Sigmoid colon (tissue), 7 donors: ENCODE measurements around the gene ARSH. TPM values are rescaled to one million over a fixed set of nuclear protein-coding genes. Genes with fewer than 3 reads are reported as not detected.
"Not testable (repeated sequence)": the region's sequence is repeated elsewhere in the genome, so short reads cannot be mapped to it uniquely, and the experiment has no call there.

Experiments used
- DNase-seq: peaks from one replicate; pipeline ENCODE4 v3.0.0-alpha.2; 2019
- H3K27ac ChIP-seq, 4 donors: fragments of 200-600 bp; sonication (generic); one replicate each; pipeline ENCODE4 v1.5.1; 2016 to 2019; ENCODE audit warnings: mild to moderate bottlenecking in 1 of 4
- H3K27me3 ChIP-seq, 3 donors: fragments of 200-600 bp; sonication (generic); one replicate each; pipeline ENCODE4 v1.5.1; 2019; ENCODE audit warnings: mild to moderate bottlenecking in 1 of 3
- H3K36me3 ChIP-seq, 4 donors: fragments of 200-600 bp; sonication (generic); one replicate each; pipeline ENCODE4 v1.5.1; 2016 to 2019
- H3K4me1 ChIP-seq, 4 donors: fragments of 200-600 bp; sonication (generic); one replicate each; pipeline ENCODE4 v1.5.1; 2017 to 2019
- H3K4me3 ChIP-seq, 4 donors: fragments of 200-600 bp; sonication (generic); one replicate each; pipeline ENCODE4 v1.5.1; 2017 to 2019; ENCODE audit warnings: mild to moderate bottlenecking in 2 of 4, moderate library complexity in 1 of 4
- H3K9me3 ChIP-seq, 4 donors: fragments of 200-600 bp in 3 of 4; sonication (generic) in 3 of 4; one replicate each; pipeline versions ENCODE4 v1.5.1 to v1.6.1; 2013 to 2019
- CTCF ChIP-seq, 4 experiments: fragments of 450-650 bp in 3 of 4; fragments of 200-600 bp in 1 of 4; IDR thresholded peaks; one replicate each; pipeline ENCODE4 v1.5.1; 2016 to 2019; ENCODE audit warnings: antibody characterized with exemption in 4 of 4, mild to moderate bottlenecking in 3 of 4, moderate library complexity in 2 of 4
- EP300 ChIP-seq, 4 donors: sonication (generic); formaldehyde crosslinking; IDR thresholded peaks; one replicate each; pipeline ENCODE4 v1.6.1; 2017; ENCODE audit warnings: antibody characterized with exemption in 4 of 4
- POLR2A ChIP-seq, 2 donors: fragments of 450-650 bp; IDR thresholded peaks; one replicate each; pipeline ENCODE4 v1.6.1; 2016; ENCODE audit warnings: antibody characterized with exemption in 2 of 2, mild to moderate bottlenecking in 2 of 2, moderate library complexity in 2 of 2
- POLR2AphosphoS5 ChIP-seq, 4 donors: sonication (generic); formaldehyde crosslinking; IDR thresholded peaks; one replicate each; pipeline ENCODE4 v1.6.1; 2017; ENCODE audit warnings: antibody characterized with exemption in 4 of 4
- WGBS, 2 donors: extraction: QIAGEN DNeasy Blood & Tissue Kit; methylation state at CpG; one replicate each; pipeline ENCODE4 v1.1.7; 2013; 5-methylcytosine and 5-hydroxymethylcytosine counted together
- intact Hi-C: fragments of 100-400 bp; cut with DNase I; formaldehyde crosslinking; loops from one replicate; pipeline ENCODE4 v1.15.1; 2023
- polyA plus RNA-seq, 3 donors: library from polyadenylated mRNA; stranded (reverse); fragments of 200-250 nt; gene quantifications; one replicate each; pipeline ENCODE4 v1.2.3, GENCODE V29; 2013
- total RNA-seq, 4 donors: library from RNA; depleted of rRNA; stranded (reverse); fragments of >200 nt; gene quantifications; one replicate each; pipeline ENCODE4 v1.1.0, GENCODE V29; 2016
- donor health status: healthy with polysubstance abuse.
- donor health status: Bipolar disorder and iron deficiency.
- donor health status: healthy.

ARSH gene
- total and polyA plus RNA-seq, 7 donors, result not detected

- WGBS, 2 donors, result 41 to 62% methylated on average over 6 of the region's 6 CpGs
- no peaks in the 10 kb centered on the region for H3K27me3 ChIP-seq
- no peaks in the 10 kb centered on the region for H3K4me1 ChIP-seq
- no peaks in the 10 kb centered on the region for H3K9me3 ChIP-seq
- DNase-seq, result no peak
- H3K4me3 ChIP-seq, result no peak overlapping the region
- TF ChIP-seq CTCF (IDR thresholded peaks at IDR 0.05) (no peak), EP300 (IDR thresholded peaks at IDR 0.05) (no peak), POLR2AphosphoS5 (IDR thresholded peaks at IDR 0.05) (no peak), POLR2A (IDR thresholded peaks at IDR 0.05) (no peak)
- no peaks in the 10 kb centered on the region for H3K36me3 ChIP-seq
- no peak overlapping the region for H3K27ac ChIP-seq
- intact Hi-C loops, result no loop called here
Measured at GRCh38 chrX:2972391-2972790, 34.0 kb upstream of the ARSH start.

GRCh38 chrX:2974961-2975360 lies 31.4 kb upstream of the ARSH start:
- intact Hi-C loops, result no loop called here
- Histone ChIP-seq H3K4me3 (no peak overlapping the region), H3K4me1 (no peaks in the 10 kb centered on the region), H3K9me3 (no peaks in the 10 kb centered on the region), H3K36me3 (no peaks in the 10 kb centered on the region), H3K27me3 (no peaks in the 10 kb centered on the region), H3K27ac (no peak overlapping the region)
- TF ChIP-seq POLR2A (IDR thresholded peaks at IDR 0.05) (no peak), POLR2AphosphoS5 (IDR thresholded peaks at IDR 0.05) (no peak), CTCF (IDR thresholded peaks at IDR 0.05) (no peak), EP300 (IDR thresholded peaks at IDR 0.05) (no peak)
- DNase-seq, result no peak
- 87 to 92% methylated on average over 1 of the region's 1 CpG for WGBS, 2 donors

GRCh38 chrX:2978639-2979038 lies 27.7 kb upstream of the ARSH start:
- H3K9me3 ChIP-seq, H3K27ac ChIP-seq, DNase-seq, H3K4me1 ChIP-seq, H3K36me3 ChIP-seq, intact Hi-C loops, H3K27me3 ChIP-seq, H3K4me3 ChIP-seq: not testable (repeated sequence)
- WGBS, 2 donors, result 93 to 96% methylated on average over 4 of the region's 4 CpGs

- no peaks in the 10 kb centered on the region for H3K4me1 ChIP-seq
- intact Hi-C loops, result no loop called here
- H3K9me3 ChIP-seq, result no peaks in the 10 kb centered on the region
- H3K36me3 ChIP-seq, result no peaks in the 10 kb centered on the region
- H3K4me3 ChIP-seq, result no peak overlapping the region
- H3K27me3 ChIP-seq, result no peaks in the 10 kb centered on the region
- no peak for TF ChIP-seq POLR2AphosphoS5 (IDR thresholded peaks at IDR 0.05)
- TF ChIP-seq CTCF (IDR thresholded peaks at IDR 0.05), result no peak
- TF ChIP-seq EP300 (IDR thresholded peaks at IDR 0.05), result no peak
- TF ChIP-seq POLR2A (IDR thresholded peaks at IDR 0.05), result no peak
- H3K27ac ChIP-seq, result no peak overlapping the region
- DNase-seq, result no peak
- 90 to 93% methylated on average over 4 of the region's 4 CpGs for WGBS, 2 donors
Measured at GRCh38 chrX:2984342-2984741, 22.0 kb upstream of the ARSH start.

- WGBS, 2 donors, result 85 to 88% methylated on average over 2 of the region's 2 CpGs
- no peak for DNase-seq
- intact Hi-C loops, result no loop called here
- no peak for TF ChIP-seq EP300 (IDR thresholded peaks at IDR 0.05)
- no peak for TF ChIP-seq POLR2AphosphoS5 (IDR thresholded peaks at IDR 0.05)
- TF ChIP-seq POLR2A (IDR thresholded peaks at IDR 0.05), result no peak
- no peak for TF ChIP-seq CTCF (IDR thresholded peaks at IDR 0.05)
- H3K4me1 ChIP-seq, result no peaks in the 10 kb centered on the region
- H3K27me3 ChIP-seq, result no peaks in the 10 kb centered on the region
- H3K27ac ChIP-seq, result no peak overlapping the region
- H3K36me3 ChIP-seq, result no peaks in the 10 kb centered on the region
- no peak overlapping the region for H3K4me3 ChIP-seq
- no peaks in the 10 kb centered on the region for H3K9me3 ChIP-seq
Measured at GRCh38 chrX:2989565-2989964, 16.8 kb upstream of the ARSH start.
